OCI-LY1 (cell line): ENCODE data around the gene RIGI.

Experiments
- H2AFZ ChIP-seq: fragments of 200-600 bp; sonication (generic), shearing (Covaris generic); 2 replicates; pipeline ENCODE4 v1.6.0; 2014; ENCODE audit warnings: antibody characterized with exemption, mild to moderate bottlenecking, low read length
- H3F3A ChIP-seq: fragments of 200-600 bp; sonication (generic), shearing (Covaris generic); 2 replicates; pipeline ENCODE4 v1.6.0; 2014; ENCODE audit warnings: mild to moderate bottlenecking, antibody characterized with exemption, low read length, moderate library complexity; ENCODE audit not compliant: insufficient read depth
- H3K27ac ChIP-seq: fragments of 200-600 bp; sonication (generic); 2 replicates; pipeline ENCODE4 v1.5.1; 2014; ENCODE audit warnings: low read length, mixed run types, mild to moderate bottlenecking, low read depth; ENCODE audit not compliant: poor library complexity, severe bottlenecking
- H3K27me3 ChIP-seq: fragments of 200-600 bp; sonication (generic); 2 replicates; pipeline ENCODE4 v1.6.0; 2014; ENCODE audit warnings: antibody characterized with exemption, mild to moderate bottlenecking, low read length, moderate library complexity; ENCODE audit not compliant: insufficient read depth
- H3K36me3 ChIP-seq: fragments of 200-600 bp; sonication (generic); 2 replicates; pipeline ENCODE4 v1.6.1; 2014; ENCODE audit warnings: mild to moderate bottlenecking, antibody characterized with exemption, low read length, moderate library complexity, mixed read lengths; ENCODE audit not compliant: insufficient read depth
- H3K4me1 ChIP-seq: fragments of 200-600 bp; sonication (generic); 2 replicates; pipeline ENCODE4 v1.5.1; 2014; ENCODE audit warnings: mild to moderate bottlenecking, low read length, moderate library complexity; ENCODE audit not compliant: insufficient read depth, severe bottlenecking
- H3K4me2 ChIP-seq: fragments of 200-600 bp; sonication (generic), shearing (Covaris generic); 2 replicates; pipeline ENCODE4 v1.6.1; 2014; ENCODE audit warnings: low read length
- H3K4me3 ChIP-seq: fragments of 200-600 bp; sonication (generic); 2 replicates; pipeline ENCODE4 v1.5.1; 2014; ENCODE audit warnings: low read length, low read depth, mild to moderate bottlenecking, mixed read lengths; ENCODE audit not compliant: poor library complexity, severe bottlenecking
- H3K79me2 ChIP-seq: fragments of 200-600 bp; shearing (Covaris generic); 2 replicates; pipeline ENCODE4 v1.6.1; 2016; ENCODE audit warnings: mixed run types, low read length, mixed read lengths; ENCODE audit not compliant: insufficient read depth
- H3K9ac ChIP-seq: fragments of 200-600 bp; sonication (generic), shearing (Covaris generic); 2 replicates; pipeline ENCODE4 v1.6.1; 2014; ENCODE audit warnings: mild to moderate bottlenecking, low read length, mixed read lengths
- H3K9me2 ChIP-seq: fragments of 200-600 bp; sonication (generic), shearing (Covaris generic); 2 replicates; pipeline ENCODE4 v1.6.1; 2014; ENCODE audit warnings: low read depth, mild to moderate bottlenecking, low read length, mixed read lengths
- H3K9me3 ChIP-seq: fragments of 200-600 bp; shearing (Covaris generic); 2 replicates; pipeline ENCODE4 v1.6.1; 2014; ENCODE audit warnings: low read length, mixed read lengths
- H4K20me1 ChIP-seq: fragments of 200-600 bp; sonication (generic), shearing (Covaris generic); 2 replicates; pipeline ENCODE4 v1.6.0; 2016; ENCODE audit warnings: mild to moderate bottlenecking, low read length; ENCODE audit not compliant: insufficient read depth
- EZH2 ChIP-seq: fragments of 200-600 bp; sonication (generic), shearing (Covaris generic); IDR thresholded peaks from 2 replicates; pipeline ENCODE4 v1.8.0; 2017; ENCODE audit warnings: borderline replicate concordance, mixed run types, mild to moderate bottlenecking, antibody characterized with exemption, low read length, moderate library complexity, mixed read lengths
- TF ChIP-seq, protein P1 (sequence below): fragments of 200-600 bp; sonication (generic), shearing (Covaris generic); IDR thresholded peaks from 2 replicates; pipeline ENCODE4 v1.5.1; 2017; ENCODE audit warnings: mild to moderate bottlenecking, antibody characterized with exemption, low read length, moderate library complexity, mixed read lengths

RIGI gene

DNA sequence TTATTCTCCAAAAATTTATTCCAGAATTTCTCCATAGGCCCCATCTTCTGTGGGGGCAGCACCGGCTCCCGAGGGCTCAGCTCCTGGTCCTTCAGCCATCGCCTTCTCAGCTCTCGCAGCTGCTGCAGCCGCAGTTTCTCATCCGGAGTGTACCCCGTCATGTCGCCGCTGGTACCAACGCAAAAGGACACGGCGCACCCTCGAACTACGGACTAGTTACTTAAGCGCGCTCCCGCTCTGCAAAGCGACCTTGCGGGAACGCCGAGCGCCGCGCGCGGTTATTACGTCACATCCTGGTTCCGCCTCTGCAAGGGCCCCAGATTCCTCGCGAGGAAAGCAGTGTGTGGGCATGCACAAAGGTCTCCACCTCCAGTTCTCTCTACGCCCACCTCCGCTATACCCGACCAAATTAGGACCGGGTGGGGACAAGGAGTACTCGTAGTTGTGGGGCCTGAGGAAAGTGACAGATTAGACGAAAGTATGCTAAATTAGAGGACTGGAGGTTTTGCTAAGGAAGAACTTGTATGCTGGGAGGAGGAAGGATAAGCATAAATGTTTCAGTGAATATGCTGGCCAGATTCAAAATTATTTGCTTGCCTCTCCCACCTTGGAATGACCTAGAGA lies 47.0 kb upstream of the RIGI start, which contains the start of gene NDUFB6:
Gene NDUFB6 (minus strand): TSS at position 260 of the 624 bp plus-strand sequence. CDS start 99 bp downstream, at position 161.
- Histone ChIP-seq H3K27me3 (no peaks in the 10 kb centered on the region), H3K4me2 (peak within 1 kb of the TSS; percentile 85), H3K36me3 (peaks cover 12% of the 10 kb centered on the region; the same call in 1 of the 2 replicates), H2AFZ (peak within 1 kb of the TSS; percentile 27), H3K27ac (peak within 1 kb of the TSS; percentile 33), H3K9me3 (no peaks in the 10 kb centered on the region), H3K9me2 (no peaks in the 10 kb centered on the region), H3K4me1 (peaks cover 27% of the 10 kb centered on the region), H3K4me3 (peak within 1 kb of the TSS; percentile 94), H3K9ac (peak within 1 kb of the TSS; percentile 85), H3K79me2 (peaks cover 21% of the 10 kb centered on the region), H3F3A (no peaks in the 10 kb centered on the region), H4K20me1 (no peaks in the 10 kb centered on the region)
- no peak for TF ChIP-seq EZH2
- TF ChIP-seq, protein P1, sequence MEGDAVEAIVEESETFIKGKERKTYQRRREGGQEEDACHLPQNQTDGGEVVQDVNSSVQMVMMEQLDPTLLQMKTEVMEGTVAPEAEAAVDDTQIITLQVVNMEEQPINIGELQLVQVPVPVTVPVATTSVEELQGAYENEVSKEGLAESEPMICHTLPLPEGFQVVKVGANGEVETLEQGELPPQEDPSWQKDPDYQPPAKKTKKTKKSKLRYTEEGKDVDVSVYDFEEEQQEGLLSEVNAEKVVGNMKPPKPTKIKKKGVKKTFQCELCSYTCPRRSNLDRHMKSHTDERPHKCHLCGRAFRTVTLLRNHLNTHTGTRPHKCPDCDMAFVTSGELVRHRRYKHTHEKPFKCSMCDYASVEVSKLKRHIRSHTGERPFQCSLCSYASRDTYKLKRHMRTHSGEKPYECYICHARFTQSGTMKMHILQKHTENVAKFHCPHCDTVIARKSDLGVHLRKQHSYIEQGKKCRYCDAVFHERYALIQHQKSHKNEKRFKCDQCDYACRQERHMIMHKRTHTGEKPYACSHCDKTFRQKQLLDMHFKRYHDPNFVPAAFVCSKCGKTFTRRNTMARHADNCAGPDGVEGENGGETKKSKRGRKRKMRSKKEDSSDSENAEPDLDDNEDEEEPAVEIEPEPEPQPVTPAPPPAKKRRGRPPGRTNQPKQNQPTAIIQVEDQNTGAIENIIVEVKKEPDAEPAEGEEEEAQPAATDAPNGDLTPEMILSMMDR: no peak

DNA sequence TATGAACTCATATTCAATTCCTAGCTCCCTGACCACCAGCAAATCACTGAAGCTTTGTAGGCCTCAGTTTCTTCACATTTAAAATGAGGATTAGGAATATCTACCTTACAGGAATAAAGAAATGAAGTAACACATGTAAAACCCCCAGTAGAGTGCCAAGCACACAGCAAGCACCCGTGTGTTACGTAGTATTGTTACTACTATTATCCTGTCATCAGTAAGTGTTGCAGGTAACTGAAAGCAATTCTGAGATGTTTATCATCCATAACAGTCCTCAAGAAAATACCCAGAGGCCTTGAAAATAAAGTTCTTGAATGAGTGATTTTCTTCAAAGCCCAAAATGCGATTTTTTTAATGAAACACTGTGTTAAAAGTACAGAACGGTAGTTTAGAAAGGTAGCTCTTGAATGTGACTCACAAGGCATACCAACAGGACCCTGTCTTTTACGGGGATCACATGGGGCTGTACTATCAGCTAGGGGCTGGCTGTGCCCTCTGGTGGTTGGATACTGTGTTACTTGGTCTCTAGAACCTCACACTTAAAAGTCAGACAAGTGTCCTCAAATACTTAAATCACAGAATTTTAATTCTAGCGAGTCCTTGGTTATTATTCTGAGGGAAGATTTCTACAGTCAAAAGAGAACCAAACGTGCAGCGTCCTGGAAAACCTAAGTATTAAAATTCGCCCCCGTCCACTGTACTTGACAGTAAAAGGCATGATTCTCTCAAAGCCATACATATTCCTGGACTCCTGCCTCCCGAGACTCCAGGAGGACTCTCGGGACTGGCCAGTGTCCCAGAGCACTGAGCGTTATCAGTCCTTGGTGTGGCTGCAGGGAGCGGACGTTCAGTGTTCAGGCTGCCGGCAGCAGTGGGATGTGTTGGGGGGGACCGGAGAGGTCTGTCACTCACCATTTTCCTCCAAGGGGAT lies 46.2 kb upstream of the RIGI start:
- Histone ChIP-seq H3K9me2 (no peaks in the 10 kb centered on the region), H4K20me1 (no peaks in the 10 kb centered on the region), H3K27ac (peak overlapping the region; percentile 33), H3K9ac (peak overlapping the region; percentile 85), H3K27me3 (no peaks in the 10 kb centered on the region), H3F3A (no peaks in the 10 kb centered on the region), H3K79me2 (peaks cover 21% of the 10 kb centered on the region), H3K36me3 (peaks cover 19% of the 10 kb centered on the region; the same call in 1 of the 2 replicates), H3K9me3 (no peaks in the 10 kb centered on the region), H3K4me1 (peaks cover 27% of the 10 kb centered on the region), H2AFZ (no peak overlapping the region), H3K4me2 (peak overlapping the region; percentile 85), H3K4me3 (peak overlapping the region; percentile 94)
- no peak for TF ChIP-seq EZH2
- TF ChIP-seq, protein P1: peak; percentile 87

DNA sequence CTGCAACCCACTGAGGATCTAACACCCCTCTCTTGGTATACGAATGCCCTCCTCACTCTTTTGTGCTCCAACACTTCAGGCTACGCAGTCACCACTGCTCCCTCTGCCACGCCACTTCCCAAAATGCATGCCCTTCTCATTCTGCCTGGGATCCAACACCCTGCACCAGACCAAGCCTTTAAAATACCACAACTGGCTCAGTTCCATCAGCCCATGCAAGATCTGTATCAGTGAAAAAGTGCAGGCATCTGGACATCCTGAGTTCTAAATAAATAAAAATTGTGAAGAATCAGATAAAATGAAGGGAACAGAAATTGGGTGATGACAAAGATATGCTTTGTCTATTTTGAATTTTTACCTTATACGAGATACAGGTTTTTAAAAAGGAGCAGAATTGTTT lies 44.3 kb upstream of the RIGI start:
- Histone ChIP-seq H4K20me1 (no peaks in the 10 kb centered on the region), H3K9me2 (no peaks in the 10 kb centered on the region), H3K9ac (no peak overlapping the region), H2AFZ (no peak overlapping the region), H3K79me2 (peaks cover 21% of the 10 kb centered on the region), H3K4me3 (no peak overlapping the region), H3K9me3 (no peaks in the 10 kb centered on the region), H3F3A (no peaks in the 10 kb centered on the region), H3K4me2 (no peak overlapping the region), H3K27me3 (no peaks in the 10 kb centered on the region), H3K36me3 (peaks cover 38% of the 10 kb centered on the region), H3K27ac (no peak overlapping the region), H3K4me1 (peaks cover 27% of the 10 kb centered on the region)
- TF ChIP-seq EZH2: no peak
- TF ChIP-seq, protein P1: no peak
